Activated T-cell treated with anti-CD3 and anti-CD28 coated beads, Interleukin-2, amount 50 U/mL, for 4 hours (primary cell): Measurements from ENCODE around the gene SNAP25. TPM values are rescaled to one million over a fixed set of nuclear protein-coding genes. Genes with fewer than 3 reads are reported as not detected.

Experiments
- ATAC-seq, 2 donors: fragments of 200-7000 bp; cut with Tn5 transposase; one replicate each; pipeline ENCODE4 v1.10.0; 2021
- DNase-seq: peaks from one replicate; pipeline ENCODE4 v3.0.0-alpha.2; 2020
- H3K27me3 Mint-ChIP-seq: one replicate; pipeline ENCODE4 v1.8.0; 2021; ENCODE audit warnings: low read depth, mixed read lengths
- H3K36me3 Mint-ChIP-seq: one replicate; pipeline ENCODE4 v1.8.0; 2022; ENCODE audit warnings: mixed read lengths; ENCODE audit not compliant: insufficient read depth
- H3K4me1 Mint-ChIP-seq: one replicate; pipeline ENCODE4 v1.8.0; 2021; ENCODE audit warnings: low read depth, mixed read lengths
- H3K4me3 Mint-ChIP-seq: one replicate; pipeline ENCODE4 v1.8.0; 2021; ENCODE audit warnings: mild to moderate bottlenecking, moderate library complexity, mixed read lengths
- H3K9me3 Mint-ChIP-seq: one replicate; pipeline ENCODE4 v1.8.0; 2021; ENCODE audit warnings: mixed read lengths
- total RNA-seq, 3 donors: library from RNA; stranded (reverse); gene quantifications; one replicate each; pipeline ENCODE4 v1.2.1, GENCODE V29; 2021

Gene SNAP25
- total RNA-seq, 3 donors from 2014 or later, result 0.10 TPM; not detected in 2

- Mint-ChIP-seq H3K27me3 (peaks cover 6% of the 10 kb centered on the region), H3K4me3 (no peak overlapping the region), H3K4me1 (no peaks in the 10 kb centered on the region), H3K9me3 (no peaks in the 10 kb centered on the region), H3K36me3 (no peaks in the 10 kb centered on the region)
- ATAC-seq (no peak), DNase-seq (no peak)
These were observed 114.2 kb downstream of the SNAP25 start for GRCh38 chr20:10332656-10333415.

GRCh38 chr20:10336959-10337729 lies 118.5 kb downstream of the SNAP25 start:
- Mint-ChIP-seq H3K36me3 (no peaks in the 10 kb centered on the region), H3K4me3 (no peak overlapping the region), H3K27me3 (peaks cover 11% of the 10 kb centered on the region), H3K4me1 (no peaks in the 10 kb centered on the region), H3K9me3 (no peaks in the 10 kb centered on the region)
- DNase-seq, result no peak
- ATAC-seq, result no peak

GRCh38 chr20:10338426-10339180 lies 120.0 kb downstream of the SNAP25 start:
- Mint-ChIP-seq H3K36me3 (no peaks in the 10 kb centered on the region), H3K9me3 (no peaks in the 10 kb centered on the region), H3K27me3 (peaks cover 13% of the 10 kb centered on the region), H3K4me1 (no peaks in the 10 kb centered on the region), H3K4me3 (no peak overlapping the region)
- no peak for ATAC-seq
- no peak for DNase-seq

- Mint-ChIP-seq H3K27me3 (peaks cover 14% of the 10 kb centered on the region), H3K36me3 (no peaks in the 10 kb centered on the region), H3K9me3 (no peaks in the 10 kb centered on the region), H3K4me1 (no peaks in the 10 kb centered on the region), H3K4me3 (no peak overlapping the region)
- ATAC-seq, result no peak
- no peak for DNase-seq
These were observed 121.0 kb downstream of the SNAP25 start for GRCh38 chr20:10339609-10340008.

GRCh38 chr20:10342152-10342551 lies 123.5 kb downstream of the SNAP25 start:
- Mint-ChIP-seq H3K4me3 (no peak overlapping the region), H3K27me3 (peaks cover 16% of the 10 kb centered on the region), H3K36me3 (no peaks in the 10 kb centered on the region), H3K4me1 (no peaks in the 10 kb centered on the region), H3K9me3 (no peaks in the 10 kb centered on the region)
- no peak for DNase-seq
- ATAC-seq, result no peak

- H3K36me3 Mint-ChIP-seq, result no peaks in the 10 kb centered on the region
- DNase-seq (no peak), ATAC-seq (no peak)
- no peaks in the 10 kb centered on the region for H3K9me3 Mint-ChIP-seq
- H3K4me3 Mint-ChIP-seq, result no peak overlapping the region
- no peaks in the 10 kb centered on the region for H3K4me1 Mint-ChIP-seq
- H3K27me3 Mint-ChIP-seq, result peaks cover 7% of the 10 kb centered on the region
These were observed 126.3 kb downstream of the SNAP25 start for GRCh38 chr20:10344953-10345352.

GRCh38 chr20:10347086-10347880 lies 128.7 kb downstream of the SNAP25 start:
- no peaks in the 10 kb centered on the region for H3K36me3 Mint-ChIP-seq
- H3K4me1 Mint-ChIP-seq, result peaks cover 19% of the 10 kb centered on the region
- DNase-seq, result no peak
- no peak overlapping the region for H3K4me3 Mint-ChIP-seq
- no peaks in the 10 kb centered on the region for H3K9me3 Mint-ChIP-seq
- ATAC-seq, result no peak
- peaks cover 7% of the 10 kb centered on the region for H3K27me3 Mint-ChIP-seq

- no peak overlapping the region for H3K4me3 Mint-ChIP-seq
- H3K36me3 Mint-ChIP-seq, result no peaks in the 10 kb centered on the region
- H3K4me1 Mint-ChIP-seq, result peaks cover 25% of the 10 kb centered on the region
- no peak for DNase-seq
- H3K27me3 Mint-ChIP-seq, result peaks cover 3% of the 10 kb centered on the region
- H3K9me3 Mint-ChIP-seq, result no peaks in the 10 kb centered on the region
- no peak for ATAC-seq
These were observed 130.5 kb downstream of the SNAP25 start for GRCh38 chr20:10349118-10349517.

- Mint-ChIP-seq H3K36me3 (no peaks in the 10 kb centered on the region), H3K4me3 (peak overlapping the region; percentile 52), H3K4me1 (peaks cover 25% of the 10 kb centered on the region), H3K27me3 (peaks cover under 1% of the 10 kb centered on the region), H3K9me3 (no peaks in the 10 kb centered on the region)
- ATAC-seq (no peak), DNase-seq (no peak)
These were observed 131.7 kb downstream of the SNAP25 start for GRCh38 chr20:10350188-10350842.

- Mint-ChIP-seq H3K9me3 (no peaks in the 10 kb centered on the region), H3K4me1 (peaks cover 25% of the 10 kb centered on the region), H3K36me3 (no peaks in the 10 kb centered on the region), H3K27me3 (no peaks in the 10 kb centered on the region), H3K4me3 (no peak overlapping the region)
- no peak for DNase-seq
- no peak for ATAC-seq
These were observed 134.5 kb downstream of the SNAP25 start for GRCh38 chr20:10352934-10353824.

GRCh38 chr20:10356628-10357027 lies 138.0 kb downstream of the SNAP25 start:
- ATAC-seq (no peak), DNase-seq (no peak)
- Mint-ChIP-seq H3K27me3 (peaks cover 3% of the 10 kb centered on the region), H3K9me3 (no peaks in the 10 kb centered on the region), H3K4me1 (peaks cover 12% of the 10 kb centered on the region), H3K4me3 (no peak overlapping the region), H3K36me3 (no peaks in the 10 kb centered on the region)
